ENCODE data around the gene EPHB4. TPM values are rescaled to one million over a fixed set of nuclear protein-coding genes. Genes with fewer than 3 reads are reported as not detected.
"Not testable (repeated sequence)": the region's sequence is repeated elsewhere in the genome, so short reads cannot be mapped to it uniquely, and the experiment has no call there.

The EPHB4 gene
- total RNA-seq, 1 donor from 2014 or later, result 127 TPM

DNA sequence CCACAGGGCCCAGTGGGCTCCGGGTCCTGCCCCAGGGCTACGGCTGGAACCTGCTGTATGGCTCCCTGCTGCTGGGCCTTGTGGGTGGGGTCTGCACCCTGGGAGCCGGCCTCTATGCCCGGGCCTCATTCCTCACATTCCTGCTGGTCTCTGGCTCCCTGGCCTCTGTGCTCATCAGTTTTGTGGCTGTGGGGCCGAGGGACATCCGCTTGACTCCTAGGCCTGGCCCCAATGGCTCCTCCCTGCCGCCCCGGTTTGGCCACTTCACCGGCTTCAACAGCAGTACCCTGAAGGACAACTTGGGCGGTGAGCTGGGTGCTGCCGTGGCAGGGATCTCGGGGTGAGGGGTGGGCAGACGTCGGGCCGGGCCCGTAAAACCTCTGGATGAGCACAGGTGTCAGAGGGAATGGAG is 29.6 kb upstream of the EPHB4 start:
- H3K36me3 Mint-ChIP-seq, result peaks cover 15% of the 10 kb centered on the region
- H3K9me3 Mint-ChIP-seq, result no peaks in the 10 kb centered on the region
- H3K27me3 Mint-ChIP-seq (ENCODE audit: low read depth), result no peaks in the 10 kb centered on the region
- no peak for TF ChIP-seq CTCF (IDR thresholded peaks at IDR 0.05; ENCODE audit: unreplicated experiment)
- peaks cover 15% of the 10 kb centered on the region for H3K4me1 Mint-ChIP-seq
- H3K27ac Mint-ChIP-seq, result peak overlapping the region; percentile 53
- H3K4me3 Mint-ChIP-seq, result no peak overlapping the region
- DNase-seq (ENCODE audit: low spot score in 2 of 2, unreplicated experiment in 2 of 2), result no peak

- H3K27ac Mint-ChIP-seq, result no peak overlapping the region
- H3K36me3 Mint-ChIP-seq, result peaks cover 9% of the 10 kb centered on the region
- no peaks in the 10 kb centered on the region for H3K27me3 Mint-ChIP-seq (ENCODE audit: low read depth)
- H3K4me3 Mint-ChIP-seq, result no peak overlapping the region
- H3K4me1 Mint-ChIP-seq, result peaks cover 18% of the 10 kb centered on the region
- TF ChIP-seq CTCF (IDR thresholded peaks at IDR 0.05; ENCODE audit: unreplicated experiment), result no peak
- no peaks in the 10 kb centered on the region for H3K9me3 Mint-ChIP-seq
- DNase-seq (ENCODE audit: low spot score in 2 of 2, unreplicated experiment in 2 of 2), result no peak
These were observed 28.2 kb upstream of the EPHB4 start for GRCh38 chr7:100855515-100855914.

- H3K36me3 Mint-ChIP-seq; H3K27me3 Mint-ChIP-seq (ENCODE audit: low read depth); H3K27ac Mint-ChIP-seq; H3K9me3 Mint-ChIP-seq; DNase-seq (ENCODE audit: low spot score in 2 of 2, unreplicated experiment in 2 of 2); H3K4me3 Mint-ChIP-seq: not testable (repeated sequence)
- H3K4me1 Mint-ChIP-seq, result peaks cover 18% of the 10 kb centered on the region
These were observed 27.6 kb upstream of the EPHB4 start for GRCh38 chr7:100854899-100855298.

GRCh38 chr7:100854146-100854895 is 27.0 kb upstream of the EPHB4 start:
- H3K27me3 Mint-ChIP-seq (ENCODE audit: low read depth), result no peaks in the 10 kb centered on the region
- no peak for DNase-seq (ENCODE audit: low spot score in 2 of 2, unreplicated experiment in 2 of 2)
- peaks cover 18% of the 10 kb centered on the region for H3K4me1 Mint-ChIP-seq
- no peak overlapping the region for H3K27ac Mint-ChIP-seq
- peaks cover 2% of the 10 kb centered on the region for H3K36me3 Mint-ChIP-seq
- TF ChIP-seq CTCF (IDR thresholded peaks at IDR 0.05; ENCODE audit: unreplicated experiment), result no peak
- H3K4me3 Mint-ChIP-seq, result no peak overlapping the region
- no peaks in the 10 kb centered on the region for H3K9me3 Mint-ChIP-seq

- Mint-ChIP-seq H3K36me3 (peaks cover under 1% of the 10 kb centered on the region), H3K27ac (peak within 1 kb of the TSS; percentile 73), H3K4me1 (peaks cover 17% of the 10 kb centered on the region), H3K4me3 (peak within 1 kb of the TSS; percentile 80), H3K9me3 (no peaks in the 10 kb centered on the region), H3K27me3 (ENCODE audit: low read depth) (no peaks in the 10 kb centered on the region)
- DNase-seq (ENCODE audit: low spot score in 2 of 2, unreplicated experiment in 2 of 2), result peak; percentile 81 to 93
- TF ChIP-seq CTCF (IDR thresholded peaks at IDR 0.05; ENCODE audit: unreplicated experiment), result peak; percentile 81
These were observed 24.9 kb upstream of the EPHB4 start, which contains the start of gene SLC12A9 for GRCh38 chr7:100852048-100852872. SLC12A9 (plus strand) TSS chr7:100852713; CDS start chr7:100854198, 1,485 bp downstream.

- DNase-seq (ENCODE audit: low spot score in 2 of 2, unreplicated experiment in 2 of 2), result no peak
- no peak for TF ChIP-seq CTCF (IDR thresholded peaks at IDR 0.05; ENCODE audit: unreplicated experiment)
- Mint-ChIP-seq H3K4me3 (no peak overlapping the region), H3K4me1 (peaks cover 5% of the 10 kb centered on the region), H3K36me3 (no peaks in the 10 kb centered on the region), H3K27me3 (ENCODE audit: low read depth) (no peaks in the 10 kb centered on the region), H3K9me3 (no peaks in the 10 kb centered on the region), H3K27ac (no peak overlapping the region)
These were observed 20.0 kb upstream of the EPHB4 start for GRCh38 chr7:100847360-100847759.
